Measurements from ENCODE around the gene DPP7. TPM values are rescaled to one million over a fixed set of nuclear protein-coding genes. Genes with fewer than 3 reads are reported as not detected.

Gene DPP7
- total RNA-seq, 1 donor from 2014 or later, result 152 TPM

DNA sequence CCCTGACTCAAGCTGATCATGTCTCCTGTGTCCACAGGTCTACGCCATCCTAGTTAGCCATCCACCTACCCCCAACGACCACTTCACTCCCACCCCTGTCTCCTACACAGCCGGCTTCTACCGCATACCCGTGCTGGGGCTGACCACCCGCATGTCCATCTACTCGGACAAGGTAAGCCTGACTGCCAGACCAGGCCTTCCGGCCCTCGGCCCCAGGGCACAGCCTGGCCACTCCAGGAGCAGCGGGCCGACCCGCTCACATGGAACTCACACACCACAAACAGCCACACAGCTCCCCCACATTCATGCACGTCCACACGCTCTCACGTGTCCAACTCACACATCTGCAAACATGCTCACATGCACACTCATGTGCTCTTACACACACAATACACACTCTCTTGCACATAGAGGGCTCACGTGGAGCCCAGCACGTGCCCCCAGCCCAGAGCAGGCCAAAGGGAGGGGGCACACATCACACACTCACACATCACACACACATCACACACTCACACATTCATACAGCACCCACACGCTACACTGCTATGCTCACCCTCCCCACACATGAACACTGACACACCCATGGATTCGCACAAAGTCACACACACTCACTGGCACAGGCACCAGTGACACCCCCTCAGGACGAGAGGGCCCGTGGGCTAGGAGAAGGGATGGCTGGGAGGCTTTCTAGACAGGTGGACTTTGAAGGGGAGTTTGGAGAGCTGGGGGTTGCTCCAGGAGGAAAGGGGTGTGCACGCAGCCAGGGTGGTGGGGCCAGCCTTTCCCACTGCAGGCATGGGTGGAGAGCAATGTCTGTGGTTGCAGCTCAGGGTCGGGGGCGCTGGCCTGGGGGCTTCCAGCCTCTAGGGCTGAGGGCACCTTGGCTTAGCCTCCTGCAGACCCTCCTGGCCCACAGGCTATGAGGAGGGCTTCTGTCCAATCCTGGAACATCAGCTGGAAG, 27.7 kb upstream of the DPP7 start:
- Histone ChIP-seq H3K27ac (no peak overlapping the region), H3K9me3 (no peaks in the 10 kb centered on the region), H3K4me1 (peaks cover 11% of the 10 kb centered on the region), H3K27me3 (no peaks in the 10 kb centered on the region), H3K36me3 (no peaks in the 10 kb centered on the region), H3K4me3 (no peak overlapping the region)
- intact Hi-C loops (cut with DNase I), result no loop called here
- no peak for TF ChIP-seq POLR2A (IDR thresholded peaks at IDR 0.05)
- no peak for TF ChIP-seq POLR2AphosphoS5 (IDR thresholded peaks at IDR 0.05; ENCODE audit: insufficient read depth in 1 of 2, low read depth in 1 of 2)
- TF ChIP-seq, protein P1, sequence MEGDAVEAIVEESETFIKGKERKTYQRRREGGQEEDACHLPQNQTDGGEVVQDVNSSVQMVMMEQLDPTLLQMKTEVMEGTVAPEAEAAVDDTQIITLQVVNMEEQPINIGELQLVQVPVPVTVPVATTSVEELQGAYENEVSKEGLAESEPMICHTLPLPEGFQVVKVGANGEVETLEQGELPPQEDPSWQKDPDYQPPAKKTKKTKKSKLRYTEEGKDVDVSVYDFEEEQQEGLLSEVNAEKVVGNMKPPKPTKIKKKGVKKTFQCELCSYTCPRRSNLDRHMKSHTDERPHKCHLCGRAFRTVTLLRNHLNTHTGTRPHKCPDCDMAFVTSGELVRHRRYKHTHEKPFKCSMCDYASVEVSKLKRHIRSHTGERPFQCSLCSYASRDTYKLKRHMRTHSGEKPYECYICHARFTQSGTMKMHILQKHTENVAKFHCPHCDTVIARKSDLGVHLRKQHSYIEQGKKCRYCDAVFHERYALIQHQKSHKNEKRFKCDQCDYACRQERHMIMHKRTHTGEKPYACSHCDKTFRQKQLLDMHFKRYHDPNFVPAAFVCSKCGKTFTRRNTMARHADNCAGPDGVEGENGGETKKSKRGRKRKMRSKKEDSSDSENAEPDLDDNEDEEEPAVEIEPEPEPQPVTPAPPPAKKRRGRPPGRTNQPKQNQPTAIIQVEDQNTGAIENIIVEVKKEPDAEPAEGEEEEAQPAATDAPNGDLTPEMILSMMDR (IDR thresholded peaks at IDR 0.05), result no peak
- no peak for DNase-seq (ENCODE audit: extremely low spot score in 2 of 2)

DNA sequence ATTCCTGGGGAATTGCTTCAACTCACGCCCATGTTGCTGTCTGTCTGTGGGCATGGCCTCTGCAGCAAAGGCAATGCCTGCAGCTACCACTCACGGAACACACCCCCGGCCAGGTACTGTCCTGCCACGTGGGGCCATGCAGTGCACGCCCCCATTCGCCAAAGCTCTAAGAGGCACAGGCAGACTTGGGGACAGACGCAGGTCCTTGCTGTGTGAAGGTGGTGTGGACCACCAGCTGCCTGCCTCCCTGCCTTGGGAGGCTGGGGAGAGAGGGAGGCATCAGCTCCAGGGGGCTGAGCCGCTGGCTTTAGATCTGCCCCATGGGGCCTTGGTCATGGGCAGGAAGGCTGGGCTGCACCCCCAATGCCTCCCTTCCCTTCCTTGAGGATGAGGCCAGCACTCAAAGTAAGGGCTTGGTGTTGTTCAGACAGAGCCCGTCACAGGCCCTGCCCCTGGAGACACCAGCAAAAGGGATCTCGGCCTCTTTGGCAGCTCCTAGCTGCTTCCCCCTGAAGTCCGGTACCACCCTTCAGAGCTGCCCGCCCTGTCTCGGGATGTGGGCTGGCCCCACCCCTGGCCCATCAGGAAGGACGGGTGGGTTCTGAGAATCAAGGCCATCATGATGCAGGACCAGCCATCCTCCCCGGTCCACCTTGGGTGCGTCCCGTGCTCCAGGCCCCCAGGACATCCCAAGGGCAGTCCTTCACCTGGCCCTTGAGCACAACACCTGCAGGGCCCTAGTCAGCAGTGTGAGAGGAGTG, 26.7 kb upstream of the DPP7 start:
- Histone ChIP-seq H3K27ac (no peak overlapping the region), H3K4me1 (peaks cover 11% of the 10 kb centered on the region), H3K9me3 (no peaks in the 10 kb centered on the region), H3K36me3 (no peaks in the 10 kb centered on the region), H3K4me3 (no peak overlapping the region), H3K27me3 (no peaks in the 10 kb centered on the region)
- intact Hi-C loops (cut with DNase I), result no loop called here
- no peak for DNase-seq (ENCODE audit: extremely low spot score in 2 of 2)
- TF ChIP-seq POLR2A (IDR thresholded peaks at IDR 0.05) (no peak), POLR2AphosphoS5 (IDR thresholded peaks at IDR 0.05; ENCODE audit: insufficient read depth in 1 of 2, low read depth in 1 of 2) (no peak)
- TF ChIP-seq, protein P1 (IDR thresholded peaks at IDR 0.05), result no peak

DNA sequence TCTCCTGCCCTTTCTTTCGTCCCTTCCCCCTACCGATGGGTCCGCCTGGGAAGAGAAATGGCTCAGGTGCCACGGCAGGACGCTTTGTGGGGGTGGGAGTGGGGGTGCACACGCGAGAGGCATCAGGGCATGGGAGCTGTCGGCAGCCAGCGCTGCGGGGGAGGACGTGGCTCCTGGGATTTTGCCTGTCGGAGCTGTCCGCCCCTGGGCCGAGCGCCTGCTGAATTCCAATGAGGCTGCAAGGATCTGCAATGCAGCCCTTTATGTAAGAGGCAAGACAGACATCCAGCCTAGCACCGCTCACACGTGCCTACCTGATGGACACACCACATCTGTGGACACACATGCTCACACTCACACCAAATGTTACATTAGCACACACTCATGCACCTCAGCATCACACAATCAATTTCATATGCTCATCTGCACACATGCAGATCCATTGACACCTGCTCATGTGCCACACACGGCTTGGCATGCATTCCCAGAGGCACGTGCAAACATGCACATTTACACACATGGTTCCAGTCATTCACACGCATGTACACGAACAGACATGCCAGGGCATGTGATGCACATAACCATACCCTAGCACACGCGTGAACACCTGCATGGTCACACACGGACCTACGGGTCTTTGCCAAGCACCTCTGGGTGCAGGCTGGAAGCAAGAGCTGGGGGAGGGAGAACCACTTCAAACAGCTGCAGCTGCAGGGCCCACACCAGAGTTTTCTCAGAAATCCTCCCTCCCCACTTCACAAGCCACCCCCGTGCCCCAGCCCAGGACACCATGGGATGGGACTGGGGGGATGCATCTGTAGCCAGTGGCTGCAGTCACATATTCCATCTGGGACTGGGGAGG, 25.8 kb upstream of the DPP7 start:
- H3K27me3 ChIP-seq, result no peaks in the 10 kb centered on the region
- intact Hi-C loops (cut with DNase I), result no loop called here
- DNase-seq (ENCODE audit: extremely low spot score in 2 of 2), result no peak
- no peaks in the 10 kb centered on the region for H3K36me3 ChIP-seq
- H3K4me3 ChIP-seq, result no peak overlapping the region
- peaks cover 11% of the 10 kb centered on the region for H3K4me1 ChIP-seq
- TF ChIP-seq POLR2A (IDR thresholded peaks at IDR 0.05) (no peak), POLR2AphosphoS5 (IDR thresholded peaks at IDR 0.05; ENCODE audit: insufficient read depth in 1 of 2, low read depth in 1 of 2) (no peak)
- TF ChIP-seq, protein P1 (IDR thresholded peaks at IDR 0.05), result no peak
- H3K27ac ChIP-seq, result no peak overlapping the region
- H3K9me3 ChIP-seq, result no peaks in the 10 kb centered on the region

DNA sequence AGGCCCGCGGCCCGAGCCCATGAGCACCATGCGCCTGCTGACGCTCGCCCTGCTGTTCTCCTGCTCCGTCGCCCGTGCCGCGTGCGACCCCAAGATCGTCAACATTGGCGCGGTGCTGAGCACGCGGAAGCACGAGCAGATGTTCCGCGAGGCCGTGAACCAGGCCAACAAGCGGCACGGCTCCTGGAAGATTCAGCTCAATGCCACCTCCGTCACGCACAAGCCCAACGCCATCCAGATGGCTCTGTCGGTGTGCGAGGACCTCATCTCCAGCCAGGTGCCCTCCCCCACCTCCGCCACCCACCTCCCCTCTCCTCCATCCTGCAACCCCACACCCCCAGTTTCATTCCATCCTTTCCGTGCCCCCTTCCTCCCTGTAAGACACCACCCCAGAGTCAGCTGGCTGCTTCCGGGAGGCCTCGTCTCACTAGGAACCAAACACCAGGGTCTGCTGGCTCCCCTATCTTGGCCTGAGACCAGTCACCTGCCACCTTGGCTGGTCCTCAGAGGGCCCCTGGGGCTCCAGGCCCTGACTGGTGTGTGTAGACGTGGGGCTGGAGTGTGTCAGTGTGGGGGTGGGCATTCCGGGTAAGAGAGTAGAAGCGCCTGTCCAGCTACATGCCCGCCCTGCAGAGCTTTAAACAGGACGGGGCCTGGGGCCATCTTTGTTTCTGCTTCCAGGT, 25.1 kb upstream of the DPP7 start:
- TF ChIP-seq POLR2A (IDR thresholded peaks at IDR 0.05), result no peak
- TF ChIP-seq POLR2AphosphoS5 (IDR thresholded peaks at IDR 0.05; ENCODE audit: insufficient read depth in 1 of 2, low read depth in 1 of 2), result no peak
- TF ChIP-seq, protein P1 (IDR thresholded peaks at IDR 0.05), result no peak
- H3K27ac ChIP-seq, result no peak overlapping the region
- no peak overlapping the region for H3K4me3 ChIP-seq
- H3K9me3 ChIP-seq, result no peaks in the 10 kb centered on the region
- peaks cover 11% of the 10 kb centered on the region for H3K4me1 ChIP-seq
- no peaks in the 10 kb centered on the region for H3K27me3 ChIP-seq
- intact Hi-C loops (cut with DNase I), result no loop called here
- DNase-seq (ENCODE audit: extremely low spot score in 2 of 2), result no peak
- H3K36me3 ChIP-seq, result no peaks in the 10 kb centered on the region

Data from vagina (tissue), 2 donors.